SHP77 treated with DMSO at 0.1 percent for 48 hours (cell line): Measurements from ENCODE around the gene RYK.
A peak's percentile ranks its signal among the peaks of the same experiment; 100 is the strongest.

ENCODE experiments used
- DNase-seq: peaks from one replicate; lab custom pipeline; 2025; lab: John Stamatoyannopoulos, UW

The RYK gene

GRCh38 chr3:134148534-134148933, 102.1 kb downstream of the RYK start:
- DNase-seq: no peak

GRCh38 chr3:134147411-134147810, 103.2 kb downstream of the RYK start:
- no peak for DNase-seq

- no peak for DNase-seq
Observed at GRCh38 chr3:134146666-134147065, 104.0 kb downstream of the RYK start.

GRCh38 chr3:134145183-134145582, 105.5 kb downstream of the RYK start:
- no peak for DNase-seq

- no peak for DNase-seq
Observed at GRCh38 chr3:134144694-134145093, 106.0 kb downstream of the RYK start.

- peak; percentile 6 for DNase-seq
Observed at GRCh38 chr3:134143828-134144401, 106.7 kb downstream of the RYK start.

GRCh38 chr3:134136604-134137003, 114.1 kb downstream of the RYK start:
- no peak for DNase-seq

- no peak for DNase-seq
Observed at GRCh38 chr3:134134698-134135415, 115.8 kb downstream of the RYK start.

- no peak for DNase-seq
Observed at GRCh38 chr3:134134240-134134639, 116.4 kb downstream of the RYK start.

- no peak for DNase-seq
Observed at GRCh38 chr3:134132961-134133360, 117.7 kb downstream of the RYK start.

GRCh38 chr3:134126153-134126552, 124.5 kb downstream of the RYK start:
- DNase-seq: no peak

- DNase-seq: no peak
Observed at GRCh38 chr3:134114726-134115125, 135.9 kb downstream of the RYK start.

GRCh38 chr3:134111616-134112015, 139.0 kb downstream of the RYK start:
- no peak for DNase-seq

GRCh38 chr3:134110963-134111362, 139.7 kb downstream of the RYK start:
- no peak for DNase-seq
